SH-SY5Y (cell line): ENCODE measurements around the gene MAPT.

Source experiments
- GATA2 ChIP-seq: IDR thresholded peaks from 2 replicates; pipeline ENCODE4 v1.6.1; 2011; ENCODE audit warnings: mild to moderate bottlenecking, low read depth, low read length
- GATA3 ChIP-seq: IDR thresholded peaks from 2 replicates; pipeline ENCODE4 v1.6.1; 2011; ENCODE audit warnings: low read depth, mild to moderate bottlenecking, low read length, moderate library complexity

DNA sequence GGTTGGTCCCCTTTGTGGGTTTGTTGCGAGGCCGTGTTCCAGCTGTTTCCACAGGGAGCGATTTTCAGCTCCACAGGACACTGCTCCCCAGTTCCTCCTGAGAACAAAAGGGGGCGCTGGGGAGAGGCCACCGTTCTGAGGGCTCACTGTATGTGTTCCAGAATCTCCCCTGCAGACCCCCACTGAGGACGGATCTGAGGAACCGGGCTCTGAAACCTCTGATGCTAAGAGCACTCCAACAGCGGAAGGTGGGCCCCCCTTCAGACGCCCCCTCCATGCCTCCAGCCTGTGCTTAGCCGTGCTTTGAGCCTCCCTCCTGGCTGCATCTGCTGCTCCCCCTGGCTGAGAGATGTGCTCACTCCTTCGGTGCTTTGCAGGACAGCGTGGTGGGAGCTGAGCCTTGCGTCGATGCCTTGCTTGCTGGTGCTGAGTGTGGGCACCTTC is 77.4 kb downstream of the MAPT start:
- TF ChIP-seq GATA3 (no peak), GATA2 (no peak)
